Activated CD8-positive, alpha-beta memory T cell treated with anti-CD3 and anti-CD28 coated beads, Interleukin-2, amount 10 ng/mL, durations not matched to agents 7 days and 5 days (primary cell): ENCODE data around the gene GRHL1. TPM values are rescaled to one million over a fixed set of nuclear protein-coding genes. Genes with fewer than 3 reads are reported as not detected.
"Not testable (repeated sequence)": the region's sequence is repeated elsewhere in the genome, so short reads cannot be mapped to it uniquely, and the experiment has no call there.

ENCODE experiments used
- ATAC-seq: fragments of 150-1000 bp; cut with Tn5 transposase; one replicate; pipeline ENCODE4 v1.10.0; 2021; ENCODE audit warnings: moderate library complexity
- CTCF ChIA-PET: fragments of 350-600 bp; sonication (Branson Sonifier 250); formaldehyde crosslinking; loops from one replicate; lab custom pipeline; 2021; ENCODE audit warnings: antibody characterized with exemption; lab: Charles Lee
- DNase-seq: peaks from one replicate; pipeline ENCODE4 v3.0.0-alpha.2; 2020
- H3K27ac Mint-ChIP-seq: one replicate; pipeline ENCODE4 v1.8.0; 2021; ENCODE audit warnings: mild to moderate bottlenecking, mixed read lengths
- H3K27me3 Mint-ChIP-seq: one replicate; pipeline ENCODE4 v1.8.0; 2021; ENCODE audit warnings: mixed read lengths
- H3K36me3 Mint-ChIP-seq: one replicate; pipeline ENCODE4 v1.8.0; 2021; ENCODE audit warnings: mild to moderate bottlenecking, mixed read lengths
- H3K4me1 Mint-ChIP-seq: one replicate; pipeline ENCODE4 v1.8.0; 2021; ENCODE audit warnings: mixed read lengths
- H3K4me3 Mint-ChIP-seq: one replicate; pipeline ENCODE4 v1.8.0; 2021; ENCODE audit warnings: mild to moderate bottlenecking, moderate library complexity, mixed read lengths
- H3K9me3 Mint-ChIP-seq: one replicate; pipeline ENCODE4 v1.8.0; 2022; ENCODE audit warnings: low read depth, mixed read lengths
- total RNA-seq, 2 experiments: library from RNA; stranded (reverse); gene quantifications; one replicate each; pipeline ENCODE4 v1.2.3, GENCODE V29; 2021

Gene GRHL1, protein sequence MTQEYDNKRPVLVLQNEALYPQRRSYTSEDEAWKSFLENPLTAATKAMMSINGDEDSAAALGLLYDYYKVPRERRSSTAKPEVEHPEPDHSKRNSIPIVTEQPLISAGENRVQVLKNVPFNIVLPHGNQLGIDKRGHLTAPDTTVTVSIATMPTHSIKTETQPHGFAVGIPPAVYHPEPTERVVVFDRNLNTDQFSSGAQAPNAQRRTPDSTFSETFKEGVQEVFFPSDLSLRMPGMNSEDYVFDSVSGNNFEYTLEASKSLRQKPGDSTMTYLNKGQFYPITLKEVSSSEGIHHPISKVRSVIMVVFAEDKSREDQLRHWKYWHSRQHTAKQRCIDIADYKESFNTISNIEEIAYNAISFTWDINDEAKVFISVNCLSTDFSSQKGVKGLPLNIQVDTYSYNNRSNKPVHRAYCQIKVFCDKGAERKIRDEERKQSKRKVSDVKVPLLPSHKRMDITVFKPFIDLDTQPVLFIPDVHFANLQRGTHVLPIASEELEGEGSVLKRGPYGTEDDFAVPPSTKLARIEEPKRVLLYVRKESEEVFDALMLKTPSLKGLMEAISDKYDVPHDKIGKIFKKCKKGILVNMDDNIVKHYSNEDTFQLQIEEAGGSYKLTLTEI
- 1 to 10 TPM in 1 of 2 experiments, under 1 TPM in 1; 0.64 to 1.0 TPM for total RNA-seq

DNA sequence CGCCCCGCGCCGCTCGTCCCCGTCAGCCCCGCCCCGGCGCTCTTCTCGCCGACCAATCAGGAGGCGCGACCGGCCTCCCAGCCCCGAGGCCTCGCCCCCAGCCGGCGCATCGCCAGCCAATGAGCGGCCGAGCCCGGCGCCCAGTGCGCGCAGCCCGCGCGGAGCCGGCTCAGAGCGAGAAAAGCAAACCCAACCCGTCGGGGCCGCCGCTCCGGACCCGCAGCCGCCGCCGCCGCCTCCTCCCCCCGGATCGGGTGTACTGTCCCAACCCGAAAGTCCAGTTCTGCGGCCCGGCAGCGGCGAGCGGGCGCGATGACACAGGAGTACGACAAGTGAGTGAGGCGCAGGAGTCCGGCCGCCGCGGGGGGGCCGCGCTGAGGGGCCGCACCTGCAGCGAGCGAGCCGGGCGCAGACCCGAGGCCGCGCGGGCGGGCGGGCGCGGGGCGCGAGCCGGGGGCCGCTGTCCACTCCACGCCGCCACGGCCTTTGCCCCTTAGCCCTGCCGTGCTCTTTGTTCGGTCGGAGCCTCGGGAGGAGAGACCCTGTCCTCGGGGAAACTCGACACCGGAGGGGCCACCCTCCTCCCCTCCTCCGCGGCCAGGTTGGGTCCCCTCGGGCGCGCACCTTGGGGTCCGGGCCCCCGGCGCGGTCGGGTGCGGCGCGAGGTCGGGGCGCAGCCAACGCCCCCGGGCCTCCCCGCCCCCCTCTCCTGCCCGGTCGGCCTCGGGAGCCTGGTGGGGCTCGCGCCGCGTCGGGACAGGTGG lies at the start of gene GRHL1:
TSS of gene GRHL1 (plus strand) at position 172 of the 764 bp plus-strand sequence. CDS start at position 313, 141 bp downstream.
- H3K36me3 Mint-ChIP-seq = no peaks in the 10 kb centered on the region
- no peak within 1 kb of the TSS for H3K27ac Mint-ChIP-seq
- ATAC-seq (peak; percentile 97), DNase-seq (peak; percentile 92)
- CTCF ChIA-PET = interaction anchor here (1.6 kb wide), 1 partner anchor 33 kb away, joined by 5 read pairs; no protein-coding TSS in a partner anchor
- peaks cover 67% of the 10 kb centered on the region for H3K27me3 Mint-ChIP-seq
- H3K9me3 Mint-ChIP-seq = no peaks in the 10 kb centered on the region
- peak within 1 kb of the TSS; percentile 70 for H3K4me3 Mint-ChIP-seq
- peaks cover 14% of the 10 kb centered on the region for H3K4me1 Mint-ChIP-seq

DNA sequence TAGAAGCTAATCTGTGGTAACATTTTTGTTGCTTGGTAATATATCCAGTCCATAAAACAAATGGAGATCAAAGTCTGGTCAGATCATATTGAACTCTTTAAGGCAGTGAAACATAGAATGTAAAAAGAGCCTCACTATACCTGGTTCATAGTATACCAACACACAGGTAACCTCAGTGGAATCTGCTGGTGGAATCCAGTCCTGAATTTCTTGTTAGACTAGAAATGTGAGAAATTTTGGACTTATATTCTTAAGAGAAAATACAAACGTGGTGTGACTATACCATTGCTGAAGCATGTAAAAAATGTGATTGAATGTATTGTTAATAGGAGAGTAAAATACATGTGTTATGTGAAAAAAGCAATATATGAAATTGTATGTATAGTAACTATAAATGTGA lies 46.1 kb upstream of the GRHL1 start:
- Mint-ChIP-seq H3K27me3 (no peaks in the 10 kb centered on the region), H3K9me3 (no peaks in the 10 kb centered on the region), H3K27ac (no peak overlapping the region), H3K36me3 (peaks cover 14% of the 10 kb centered on the region), H3K4me1 (no peaks in the 10 kb centered on the region), H3K4me3 (no peak overlapping the region)
- DNase-seq (no peak), ATAC-seq (no peak)
- CTCF ChIA-PET = no interaction called here

- no peaks in the 10 kb centered on the region for H3K4me1 Mint-ChIP-seq
- no peaks in the 10 kb centered on the region for H3K27me3 Mint-ChIP-seq
- no peak for ATAC-seq
- H3K4me3 Mint-ChIP-seq = no peak overlapping the region
- no peak overlapping the region for H3K27ac Mint-ChIP-seq
- CTCF ChIA-PET = interaction anchor here (0.8 kb wide), 1 partner anchor 14 kb away, joined by 3 read pairs; no protein-coding TSS in a partner anchor
- H3K9me3 Mint-ChIP-seq = no peaks in the 10 kb centered on the region
- no peak for DNase-seq
- H3K36me3 Mint-ChIP-seq = peaks cover 18% of the 10 kb centered on the region
These were observed 44.1 kb upstream of the GRHL1 start for GRCh38 chr2:9907402-9907801.

- H3K36me3 Mint-ChIP-seq = peaks cover 22% of the 10 kb centered on the region
- H3K27me3 Mint-ChIP-seq = no peaks in the 10 kb centered on the region
- DNase-seq = no peak
- ATAC-seq = no peak
- H3K4me3 Mint-ChIP-seq = no peak overlapping the region
- H3K27ac Mint-ChIP-seq = no peak overlapping the region
- no peaks in the 10 kb centered on the region for H3K9me3 Mint-ChIP-seq
- CTCF ChIA-PET = interaction anchor here (1.3 to 3.1 kb wide), 2 partner anchors 25 to 94 kb away, joined by 5 to 22 read pairs; no protein-coding TSS in a partner anchor
- no peaks in the 10 kb centered on the region for H3K4me1 Mint-ChIP-seq
These were observed 42.9 kb upstream of the GRHL1 start for GRCh38 chr2:9908639-9909038.

GRCh38 chr2:9909106-9909505 lies 42.4 kb upstream of the GRHL1 start:
- Mint-ChIP-seq H3K9me3 (no peaks in the 10 kb centered on the region), H3K36me3 (peaks cover 23% of the 10 kb centered on the region), H3K27ac (no peak overlapping the region), H3K4me3 (no peak overlapping the region), H3K4me1 (peaks cover 2% of the 10 kb centered on the region), H3K27me3 (no peaks in the 10 kb centered on the region)
- ATAC-seq (no peak), DNase-seq (no peak)
- CTCF ChIA-PET = interaction anchor here (1.0 to 3.1 kb wide), 4 partner anchors 24 to 94 kb away, joined by 3 to 22 read pairs (median 4); partner anchors contain the start of gene TAF1B

DNA sequence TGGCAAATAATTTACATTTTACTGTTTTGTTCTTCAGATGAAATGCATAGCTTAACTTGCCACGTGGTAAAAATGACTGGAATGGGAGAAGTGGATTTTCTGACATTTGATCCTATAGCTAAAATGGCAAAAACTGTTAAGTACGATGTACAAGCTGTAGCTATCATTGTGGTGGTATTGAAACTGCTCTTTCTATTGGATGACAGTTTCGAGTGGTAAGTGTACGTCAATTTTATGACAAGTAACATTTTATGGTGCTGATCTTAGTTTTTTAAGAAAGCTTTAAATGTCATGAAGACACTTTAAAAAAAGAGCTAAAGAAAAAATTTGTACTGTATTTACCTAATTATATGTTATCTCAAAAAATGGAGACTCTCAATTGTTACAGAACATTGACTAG lies 40.8 kb upstream of the GRHL1 start:
- CTCF ChIA-PET = interaction anchor here (0.6 to 3.1 kb wide), 3 partner anchors 96 to 140 kb away, joined by 3 to 22 read pairs (median 4); no protein-coding TSS in a partner anchor
- H3K36me3 Mint-ChIP-seq = peaks cover 21% of the 10 kb centered on the region
- no peak overlapping the region for H3K4me3 Mint-ChIP-seq
- no peaks in the 10 kb centered on the region for H3K9me3 Mint-ChIP-seq
- H3K27ac Mint-ChIP-seq = no peak overlapping the region
- H3K27me3 Mint-ChIP-seq = no peaks in the 10 kb centered on the region
- ATAC-seq (no peak), DNase-seq (no peak)
- H3K4me1 Mint-ChIP-seq = peaks cover 11% of the 10 kb centered on the region

GRCh38 chr2:9912468-9912867 lies 39.0 kb upstream of the GRHL1 start:
- CTCF ChIA-PET = no interaction called here
- no peak overlapping the region for H3K4me3 Mint-ChIP-seq
- no peak overlapping the region for H3K27ac Mint-ChIP-seq
- DNase-seq (no peak), ATAC-seq (no peak)
- peaks cover 23% of the 10 kb centered on the region for H3K36me3 Mint-ChIP-seq
- H3K4me1 Mint-ChIP-seq = peaks cover 13% of the 10 kb centered on the region
- no peaks in the 10 kb centered on the region for H3K27me3 Mint-ChIP-seq
- no peaks in the 10 kb centered on the region for H3K9me3 Mint-ChIP-seq

GRCh38 chr2:9914384-9915065 lies 37.0 kb upstream of the GRHL1 start:
- ATAC-seq (peak; percentile 100), DNase-seq (peak; percentile 82)
- Mint-ChIP-seq H3K27me3 (no peaks in the 10 kb centered on the region), H3K27ac (no peak overlapping the region), H3K9me3 (no peaks in the 10 kb centered on the region), H3K4me3 (no peak overlapping the region), H3K36me3 (peaks cover 19% of the 10 kb centered on the region), H3K4me1 (peaks cover 13% of the 10 kb centered on the region)
- CTCF ChIA-PET = interaction anchor here (0.7 to 3.6 kb wide), 12 partner anchors 12 to 183 kb away, joined by 3 to 22 read pairs (median 4); partner anchors contain the start of gene TAF1B

DNA sequence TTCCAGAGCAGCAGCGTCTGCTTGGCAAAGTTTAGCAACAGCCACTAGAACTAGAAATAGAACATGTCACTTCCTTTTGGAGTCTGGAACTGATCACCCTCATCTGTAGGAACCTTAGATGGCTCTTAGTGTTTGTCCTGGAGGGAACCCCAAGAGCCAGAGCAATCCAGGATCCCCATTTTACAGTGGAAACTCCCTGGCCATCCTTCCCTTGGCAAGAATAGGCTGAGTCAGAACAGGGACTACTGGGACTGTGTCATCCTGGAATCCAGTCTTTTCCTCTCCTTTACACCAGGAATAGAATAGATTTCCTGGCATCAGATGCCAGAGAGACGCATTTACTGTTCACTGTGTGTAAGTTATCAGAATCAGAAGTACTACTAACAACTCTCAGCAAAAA lies 33.2 kb upstream of the GRHL1 start:
- Mint-ChIP-seq H3K27ac (no peak overlapping the region), H3K27me3 (no peaks in the 10 kb centered on the region), H3K36me3 (peaks cover 13% of the 10 kb centered on the region), H3K4me3 (no peak overlapping the region), H3K4me1 (peaks cover 13% of the 10 kb centered on the region), H3K9me3 (no peaks in the 10 kb centered on the region)
- CTCF ChIA-PET = no interaction called here
- no peak for DNase-seq
- no peak for ATAC-seq

- Mint-ChIP-seq H3K9me3 (no peaks in the 10 kb centered on the region), H3K4me3 (no peak overlapping the region), H3K36me3 (peaks cover 6% of the 10 kb centered on the region), H3K27me3 (no peaks in the 10 kb centered on the region), H3K27ac (no peak overlapping the region), H3K4me1 (peaks cover 6% of the 10 kb centered on the region)
- DNase-seq = no peak
- CTCF ChIA-PET = no interaction called here
- ATAC-seq = no peak
These were observed 32.0 kb upstream of the GRHL1 start for GRCh38 chr2:9919512-9919911.

DNA sequence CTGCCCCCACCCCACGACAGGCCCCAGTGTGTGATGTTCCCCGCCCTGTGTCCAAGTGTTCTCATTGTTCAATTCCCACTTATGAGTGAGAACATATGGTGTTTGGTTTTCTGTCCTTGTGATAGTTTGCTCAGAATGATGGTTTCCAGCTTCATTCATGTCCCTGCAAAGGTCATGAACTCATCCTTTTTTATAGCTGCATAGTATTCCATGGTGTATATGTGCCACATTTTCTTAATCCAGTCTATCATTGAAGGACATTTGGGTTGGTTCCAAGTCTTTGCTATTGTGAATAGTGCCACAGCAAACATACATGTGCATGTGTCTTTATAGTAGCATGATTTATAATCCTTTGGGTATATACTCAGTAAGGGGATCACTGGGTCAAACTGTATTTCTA lies 24.5 kb upstream of the GRHL1 start:
- H3K4me1 Mint-ChIP-seq, H3K4me3 Mint-ChIP-seq, ATAC-seq, H3K9me3 Mint-ChIP-seq, DNase-seq, H3K27me3 Mint-ChIP-seq, CTCF ChIA-PET, H3K27ac Mint-ChIP-seq: not testable (repeated sequence)
- H3K36me3 Mint-ChIP-seq = peaks cover 48% of the 10 kb centered on the region

DNA sequence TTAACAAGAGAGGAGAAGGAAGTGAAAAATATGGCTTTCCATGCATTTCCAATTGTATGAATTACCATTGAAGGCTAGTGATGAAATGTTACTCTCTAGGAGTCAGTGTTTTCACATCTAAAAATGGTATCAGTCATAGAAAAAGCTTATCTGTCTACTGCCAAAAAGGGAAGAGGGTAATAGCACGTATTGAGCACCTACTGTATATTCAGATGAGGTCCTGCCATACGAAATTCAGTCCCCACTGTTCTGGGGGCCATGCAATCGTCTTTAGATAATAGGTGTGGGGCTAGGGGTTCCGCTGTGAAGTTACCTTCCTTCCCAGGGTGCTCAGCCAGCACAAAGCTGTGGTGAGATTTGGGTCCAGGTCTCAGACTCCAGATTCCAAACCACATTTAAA lies 14.2 kb upstream of the GRHL1 start:
- Mint-ChIP-seq H3K36me3 (peaks cover 14% of the 10 kb centered on the region), H3K4me1 (no peaks in the 10 kb centered on the region), H3K4me3 (no peak overlapping the region), H3K9me3 (no peaks in the 10 kb centered on the region), H3K27ac (no peak overlapping the region), H3K27me3 (peaks cover 4% of the 10 kb centered on the region)
- DNase-seq = no peak
- CTCF ChIA-PET = interaction anchor here (1.0 to 2.2 kb wide), 2 partner anchors 124 to 135 kb away, joined by 3 to 8 read pairs; no protein-coding TSS in a partner anchor
- ATAC-seq = no peak
